ENCODE results near the gene EFCAB6. TPM values are rescaled to one million over a fixed set of nuclear protein-coding genes. Genes with fewer than 3 reads are reported as not detected.

EFCAB6 gene
- total RNA-seq, 1 experiment from 2014 or later: 0.40 TPM

- H3K4me3 Mint-ChIP-seq (ENCODE audit: unreplicated experiment): no peak overlapping the region
- no peak overlapping the region for H3K27ac Mint-ChIP-seq (ENCODE audit: low read depth, unreplicated experiment)
- ChIA-PET CTCF (interaction anchor here (0.6 kb wide), 1 partner anchor 136 kb away, joined by 3 read pairs; no protein-coding TSS in a partner anchor), POLR2A (interaction anchor here (0.8 kb wide), 1 partner anchor 319 kb away, joined by 3 read pairs; no protein-coding TSS in a partner anchor)
- H3K4me1 Mint-ChIP-seq (ENCODE audit: insufficient read depth, unreplicated experiment): no peaks in the 10 kb centered on the region
- TF ChIP-seq CTCF (IDR thresholded peaks at IDR 0.05; ENCODE audit: unreplicated experiment): no peak
- DNase-seq (ENCODE audit: unreplicated experiment): no peak
- no peaks in the 10 kb centered on the region for H3K9me3 Mint-ChIP-seq (ENCODE audit: unreplicated experiment)
- BruUV-seq (replicated peaks): no TSS peak
- no peaks in the 10 kb centered on the region for H3K36me3 Mint-ChIP-seq (ENCODE audit: insufficient read depth, unreplicated experiment)
- H3K27me3 Mint-ChIP-seq (ENCODE audit: insufficient read depth, unreplicated experiment): no peaks in the 10 kb centered on the region
- intact Hi-C loops (cut with micrococcal nuclease): no loop called here
These were observed 328.8 kb downstream of the EFCAB6 start for GRCh38 chr22:43483266-43483665.

- BruUV-seq (replicated peaks): no TSS peak
- H3K36me3 Mint-ChIP-seq (ENCODE audit: insufficient read depth, unreplicated experiment): no peaks in the 10 kb centered on the region
- H3K27me3 Mint-ChIP-seq (ENCODE audit: insufficient read depth, unreplicated experiment): no peaks in the 10 kb centered on the region
- DNase-seq (ENCODE audit: unreplicated experiment): no peak
- no peak overlapping the region for H3K4me3 Mint-ChIP-seq (ENCODE audit: unreplicated experiment)
- H3K9me3 Mint-ChIP-seq (ENCODE audit: unreplicated experiment): no peaks in the 10 kb centered on the region
- intact Hi-C loops (cut with micrococcal nuclease): no loop called here
- CTCF ChIA-PET: interaction anchor here (0.6 kb wide), 1 partner anchor 585 kb away, joined by 3 read pairs; no protein-coding TSS in a partner anchor
- POLR2A ChIA-PET: no interaction called here
- no peaks in the 10 kb centered on the region for H3K4me1 Mint-ChIP-seq (ENCODE audit: insufficient read depth, unreplicated experiment)
- TF ChIP-seq CTCF (IDR thresholded peaks at IDR 0.05; ENCODE audit: unreplicated experiment): no peak
- no peak overlapping the region for H3K27ac Mint-ChIP-seq (ENCODE audit: low read depth, unreplicated experiment)
These were observed 329.8 kb downstream of the EFCAB6 start for GRCh38 chr22:43482318-43482625.

DNA sequence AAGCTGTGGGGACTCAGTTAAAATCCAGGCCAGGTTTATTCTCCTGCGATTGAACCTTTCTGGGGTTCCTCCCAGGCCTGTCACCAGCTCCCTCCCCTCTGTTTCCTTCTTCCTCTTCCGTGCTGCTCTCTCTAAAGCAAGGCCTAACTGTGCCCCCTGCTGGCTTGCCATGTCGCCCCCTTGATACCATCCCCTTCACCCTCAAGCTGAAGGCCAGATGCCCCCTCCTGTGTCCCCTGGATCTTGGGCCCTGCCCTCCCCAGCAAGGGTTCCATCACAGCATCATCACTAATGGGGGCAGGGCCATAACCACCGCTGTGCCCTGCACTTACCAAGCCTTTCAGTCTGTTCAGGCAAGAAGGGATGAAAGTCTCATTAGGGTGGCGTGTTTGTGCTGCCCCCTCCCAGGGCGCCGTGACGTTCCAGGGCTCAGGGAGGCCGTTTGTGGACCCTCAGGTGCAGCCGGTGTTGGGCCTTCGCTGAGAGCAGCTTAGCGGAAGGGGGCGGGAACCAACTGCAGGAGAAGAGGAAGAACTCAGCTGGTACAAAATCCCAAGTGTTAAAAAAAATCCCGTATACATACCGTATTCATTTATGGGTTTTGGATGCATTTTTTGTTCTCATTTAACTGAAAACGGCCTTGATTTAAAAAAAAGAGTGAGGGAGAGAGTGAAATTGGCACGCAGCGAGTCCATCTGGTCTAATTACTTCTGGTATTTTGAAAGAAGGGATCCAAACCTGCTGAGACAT lies 330.4 kb downstream of the EFCAB6 start:
- DNase-seq (ENCODE audit: unreplicated experiment): peak; percentile 3
- POLR2A ChIA-PET: no interaction called here
- no TSS peak for BruUV-seq (replicated peaks)
- intact Hi-C loops (cut with micrococcal nuclease): no loop called here
- H3K27ac Mint-ChIP-seq (ENCODE audit: low read depth, unreplicated experiment): no peak overlapping the region
- H3K4me1 Mint-ChIP-seq (ENCODE audit: insufficient read depth, unreplicated experiment): no peaks in the 10 kb centered on the region
- no peaks in the 10 kb centered on the region for H3K27me3 Mint-ChIP-seq (ENCODE audit: insufficient read depth, unreplicated experiment)
- CTCF ChIA-PET: interaction anchor here (0.6 kb wide), 1 partner anchor 586 kb away, joined by 3 read pairs; no protein-coding TSS in a partner anchor
- no peaks in the 10 kb centered on the region for H3K36me3 Mint-ChIP-seq (ENCODE audit: insufficient read depth, unreplicated experiment)
- no peak for TF ChIP-seq CTCF (IDR thresholded peaks at IDR 0.05; ENCODE audit: unreplicated experiment)
- H3K4me3 Mint-ChIP-seq (ENCODE audit: unreplicated experiment): no peak overlapping the region
- no peaks in the 10 kb centered on the region for H3K9me3 Mint-ChIP-seq (ENCODE audit: unreplicated experiment)

DNA sequence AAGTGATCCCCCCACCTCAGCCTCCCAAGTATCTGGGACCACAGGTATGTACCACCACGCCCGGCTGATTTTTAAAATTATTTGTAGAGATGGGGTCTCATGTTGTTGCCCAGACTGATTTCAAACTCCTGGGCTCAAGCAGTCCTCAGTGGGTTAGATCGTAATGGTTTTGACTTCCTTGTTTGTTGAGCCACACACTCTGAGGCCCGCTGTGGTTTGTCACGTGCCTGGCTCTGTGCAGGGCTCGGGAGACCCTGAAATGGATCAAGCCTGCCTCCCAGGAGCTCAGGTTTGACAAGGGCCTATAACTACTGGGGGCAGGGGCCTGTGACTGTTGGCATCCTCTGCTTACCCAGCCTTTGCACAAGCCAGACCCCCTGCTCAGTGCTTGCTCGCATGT lies 332.1 kb downstream of the EFCAB6 start:
- no peak for TF ChIP-seq CTCF (IDR thresholded peaks at IDR 0.05; ENCODE audit: unreplicated experiment)
- Mint-ChIP-seq H3K27ac (ENCODE audit: low read depth, unreplicated experiment) (no peak overlapping the region), H3K36me3 (ENCODE audit: insufficient read depth, unreplicated experiment) (no peaks in the 10 kb centered on the region), H3K27me3 (ENCODE audit: insufficient read depth, unreplicated experiment) (no peaks in the 10 kb centered on the region), H3K9me3 (ENCODE audit: unreplicated experiment) (no peaks in the 10 kb centered on the region), H3K4me1 (ENCODE audit: insufficient read depth, unreplicated experiment) (no peaks in the 10 kb centered on the region), H3K4me3 (ENCODE audit: unreplicated experiment) (no peak overlapping the region)
- CTCF ChIA-PET: interaction anchor here (0.6 to 0.8 kb wide), 2 partner anchors 14 to 24 kb away, joined by 3 read pairs; no protein-coding TSS in a partner anchor
- no peak for DNase-seq (ENCODE audit: unreplicated experiment)
- intact Hi-C loops (cut with micrococcal nuclease): no loop called here
- POLR2A ChIA-PET: no interaction called here
- BruUV-seq (replicated peaks): no TSS peak

Data from MCF 10A (cell line).